Loucy (cell line): ENCODE data around the gene MOGAT3.
"Not testable (repeated sequence)": the region's sequence is repeated elsewhere in the genome, so short reads cannot be mapped to it uniquely, and the experiment has no call there.

Experiments
- H2AFZ ChIP-seq: fragments of 200-600 bp; sonication (generic); 2 replicates; pipeline ENCODE4 v1.6.0; 2016; ENCODE audit warnings: antibody characterized with exemption, mild to moderate bottlenecking, low read length, moderate library complexity
- H3F3A ChIP-seq: fragments of 200-600 bp; 2 replicates; pipeline ENCODE4 v1.6.0; 2016; ENCODE audit warnings: antibody characterized with exemption, low read depth, mild to moderate bottlenecking
- H3K27me3 ChIP-seq: fragments of 200-600 bp; sonication (generic); 2 replicates; pipeline ENCODE4 v1.6.1; 2014; ENCODE audit warnings: low read length, mild to moderate bottlenecking; ENCODE audit not compliant: insufficient read depth, poor library complexity, severe bottlenecking
- H3K36me3 ChIP-seq: fragments of 200-600 bp; sonication (generic); 2 replicates; pipeline ENCODE4 v1.6.1; 2016; ENCODE audit warnings: low read length; ENCODE audit not compliant: insufficient read depth
- H3K4me1 ChIP-seq: fragments of 200-600 bp; sonication (generic); 2 replicates; pipeline ENCODE4 v1.5.1; 2014; ENCODE audit warnings: low read length, mild to moderate bottlenecking; ENCODE audit not compliant: insufficient read depth, poor library complexity, severe bottlenecking
- H3K4me2 ChIP-seq: fragments of 200-600 bp; sonication (generic); 2 replicates; pipeline ENCODE4 v1.6.0; 2014; ENCODE audit warnings: antibody characterized with exemption, low read length, low read depth, mild to moderate bottlenecking; ENCODE audit not compliant: poor library complexity, severe bottlenecking
- H3K4me3 ChIP-seq: fragments of 200-600 bp; sonication (generic); 2 replicates; pipeline ENCODE4 v1.5.1; 2014; ENCODE audit warnings: low read length, mild to moderate bottlenecking, mixed read lengths; ENCODE audit not compliant: poor library complexity, severe bottlenecking
- H3K79me2 ChIP-seq: fragments of 200-600 bp; sonication (generic); 2 replicates; pipeline ENCODE4 v1.6.1; 2014; ENCODE audit warnings: low read length; ENCODE audit not compliant: insufficient read depth
- H3K9ac ChIP-seq: fragments of 200-600 bp; sonication (generic); 2 replicates; pipeline ENCODE4 v1.6.0; 2014; ENCODE audit warnings: mild to moderate bottlenecking, low read depth, low read length, moderate library complexity; ENCODE audit not compliant: poor library complexity, severe bottlenecking
- H3K9me2 ChIP-seq: fragments of 200-600 bp; sonication (generic); replicated peaks from 2 replicates; pipeline ENCODE4 v1.6.1; 2016; ENCODE audit warnings: low read depth, low read length, mixed read lengths
- H3K9me3 ChIP-seq: fragments of 200-600 bp; sonication (generic); 2 replicates; pipeline ENCODE4 v1.6.1; 2014; ENCODE audit warnings: mild to moderate bottlenecking, antibody characterized with exemption, low read length, low read depth; ENCODE audit not compliant: insufficient read depth
- H4K20me1 ChIP-seq: fragments of 200-600 bp; sonication (generic); 2 replicates; pipeline ENCODE4 v1.6.0; 2014; ENCODE audit warnings: antibody characterized with exemption, low read length, mild to moderate bottlenecking; ENCODE audit not compliant: insufficient read depth, poor library complexity, severe bottlenecking
- EZH2phosphoT487 ChIP-seq: fragments of 200-600 bp; IDR thresholded peaks from 2 replicates; pipeline ENCODE4 v1.6.1; 2018; ENCODE audit warnings: antibody characterized with exemption, mild to moderate bottlenecking, moderate library complexity, borderline replicate concordance
- TF ChIP-seq, protein P1 (sequence below): fragments of 200-600 bp; sonication (generic); conservative IDR thresholded peaks from 2 replicates; pipeline ENCODE4 v1.5.1; 2014; ENCODE audit warnings: mild to moderate bottlenecking, antibody characterized with exemption, low read length

Gene MOGAT3

DNA sequence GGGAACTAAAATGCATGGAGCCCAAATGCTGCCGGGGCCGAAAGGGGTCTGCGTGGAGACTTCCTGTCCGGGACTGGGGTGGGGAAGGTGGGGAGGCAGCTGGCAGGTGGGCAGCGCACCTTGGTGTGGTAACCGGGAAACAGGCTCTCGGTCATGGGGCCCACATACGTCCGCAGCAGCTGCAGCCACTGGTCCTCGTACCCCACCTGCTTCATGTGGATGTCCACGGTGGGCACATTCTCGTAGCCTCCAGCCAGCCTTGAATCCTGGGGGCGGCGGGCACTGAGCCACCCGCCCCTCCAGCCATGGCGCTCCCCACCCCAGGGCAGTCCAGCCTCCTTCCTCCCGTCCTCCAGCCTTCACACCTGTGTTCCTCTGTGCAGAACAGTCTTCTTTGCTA lies 6.6 kb upstream of the MOGAT3 start:
- Histone ChIP-seq H3K9me2 (no peaks in the 10 kb centered on the region), H3K4me1 (no peaks in the 10 kb centered on the region), H3K4me3 (no peak overlapping the region), H3K36me3 (no peaks in the 10 kb centered on the region), H2AFZ (no peak overlapping the region), H4K20me1 (no peaks in the 10 kb centered on the region), H3F3A (no peaks in the 10 kb centered on the region), H3K27me3 (no peaks in the 10 kb centered on the region), H3K9me3 (no peaks in the 10 kb centered on the region), H3K4me2 (no peak overlapping the region), H3K9ac (no peak overlapping the region), H3K79me2 (no peaks in the 10 kb centered on the region)
- TF ChIP-seq, protein P1, sequence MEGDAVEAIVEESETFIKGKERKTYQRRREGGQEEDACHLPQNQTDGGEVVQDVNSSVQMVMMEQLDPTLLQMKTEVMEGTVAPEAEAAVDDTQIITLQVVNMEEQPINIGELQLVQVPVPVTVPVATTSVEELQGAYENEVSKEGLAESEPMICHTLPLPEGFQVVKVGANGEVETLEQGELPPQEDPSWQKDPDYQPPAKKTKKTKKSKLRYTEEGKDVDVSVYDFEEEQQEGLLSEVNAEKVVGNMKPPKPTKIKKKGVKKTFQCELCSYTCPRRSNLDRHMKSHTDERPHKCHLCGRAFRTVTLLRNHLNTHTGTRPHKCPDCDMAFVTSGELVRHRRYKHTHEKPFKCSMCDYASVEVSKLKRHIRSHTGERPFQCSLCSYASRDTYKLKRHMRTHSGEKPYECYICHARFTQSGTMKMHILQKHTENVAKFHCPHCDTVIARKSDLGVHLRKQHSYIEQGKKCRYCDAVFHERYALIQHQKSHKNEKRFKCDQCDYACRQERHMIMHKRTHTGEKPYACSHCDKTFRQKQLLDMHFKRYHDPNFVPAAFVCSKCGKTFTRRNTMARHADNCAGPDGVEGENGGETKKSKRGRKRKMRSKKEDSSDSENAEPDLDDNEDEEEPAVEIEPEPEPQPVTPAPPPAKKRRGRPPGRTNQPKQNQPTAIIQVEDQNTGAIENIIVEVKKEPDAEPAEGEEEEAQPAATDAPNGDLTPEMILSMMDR, result no peak
- no peak for TF ChIP-seq EZH2phosphoT487

DNA sequence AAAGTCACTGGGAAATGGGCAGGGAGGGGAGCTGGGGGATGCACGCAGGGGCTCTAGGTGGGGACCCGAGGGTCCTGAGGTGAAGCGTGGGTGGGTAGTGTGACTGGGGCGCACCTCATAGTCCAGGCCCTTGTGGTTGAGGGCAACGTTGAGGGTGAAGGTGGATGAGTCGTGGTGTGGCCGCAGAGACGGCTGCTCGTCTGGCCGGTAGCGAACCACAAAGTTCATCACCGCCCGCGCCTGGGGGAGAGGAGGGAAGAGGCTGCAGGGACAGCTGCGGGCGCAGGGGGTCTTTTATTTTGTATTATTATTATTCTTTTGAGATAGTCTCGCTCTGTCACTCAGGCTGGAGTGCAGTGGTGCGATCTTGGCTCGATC lies 5.8 kb upstream of the MOGAT3 start:
- Histone ChIP-seq H3K9me2 (no peaks in the 10 kb centered on the region), H2AFZ (no peak overlapping the region), H3F3A (no peaks in the 10 kb centered on the region), H3K9ac (no peak overlapping the region), H4K20me1 (no peaks in the 10 kb centered on the region), H3K4me1 (no peaks in the 10 kb centered on the region), H3K9me3 (no peaks in the 10 kb centered on the region), H3K27me3 (no peaks in the 10 kb centered on the region), H3K4me3 (no peak overlapping the region), H3K36me3 (no peaks in the 10 kb centered on the region), H3K4me2 (no peak overlapping the region), H3K79me2 (no peaks in the 10 kb centered on the region)
- TF ChIP-seq, protein P1, result no peak
- TF ChIP-seq EZH2phosphoT487, result no peak

DNA sequence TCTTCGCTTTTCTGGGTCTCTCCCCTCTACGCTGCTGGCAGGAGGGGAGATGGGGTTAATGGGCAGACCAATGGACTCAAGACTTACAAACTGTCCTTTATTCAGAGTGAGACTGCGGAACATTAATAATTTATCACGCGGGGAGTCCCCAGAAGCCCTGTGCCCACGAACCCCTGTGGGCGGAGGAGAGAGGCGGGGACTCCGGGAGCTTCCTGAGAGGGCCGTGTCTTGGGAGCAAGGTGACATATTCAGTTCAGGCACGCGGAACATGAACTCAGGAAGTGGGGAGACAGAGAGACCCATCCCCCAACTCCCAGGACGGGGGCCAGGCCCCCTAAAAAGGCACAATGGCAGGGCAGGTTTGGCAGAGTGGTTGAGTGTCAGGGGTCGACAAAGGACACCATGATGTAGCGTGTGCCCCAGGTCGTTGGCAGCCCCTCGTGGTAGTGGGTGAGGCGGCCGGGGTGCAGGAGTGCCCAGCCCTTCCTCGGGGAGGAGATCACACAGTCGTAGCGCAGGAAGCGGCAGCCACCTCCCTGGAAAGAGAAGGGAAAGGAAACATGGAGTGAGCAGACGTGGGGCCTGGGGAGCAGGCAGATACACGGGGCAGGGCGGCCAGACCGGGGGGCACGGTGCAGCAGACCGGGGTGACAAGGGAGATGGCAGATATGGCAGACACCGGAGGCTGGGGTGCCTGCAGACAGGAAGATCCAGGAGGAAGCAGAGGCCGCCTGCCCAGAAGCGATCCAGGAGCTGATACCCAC lies 5.2 kb upstream of the MOGAT3 start:
- H3K9me3 ChIP-seq, result no peaks in the 10 kb centered on the region
- no peak overlapping the region for H3K9ac ChIP-seq
- H3F3A ChIP-seq, result no peaks in the 10 kb centered on the region
- H2AFZ ChIP-seq, result no peak overlapping the region
- no peak overlapping the region for H3K4me3 ChIP-seq
- H3K36me3 ChIP-seq, result no peaks in the 10 kb centered on the region
- H3K79me2 ChIP-seq, result no peaks in the 10 kb centered on the region
- H4K20me1 ChIP-seq, result no peaks in the 10 kb centered on the region
- no peak for TF ChIP-seq EZH2phosphoT487
- TF ChIP-seq, protein P1, result no peak
- H3K4me1 ChIP-seq, result no peaks in the 10 kb centered on the region
- H3K4me2 ChIP-seq, result no peak overlapping the region
- no peaks in the 10 kb centered on the region for H3K27me3 ChIP-seq
- H3K9me2 ChIP-seq, result no peaks in the 10 kb centered on the region

DNA sequence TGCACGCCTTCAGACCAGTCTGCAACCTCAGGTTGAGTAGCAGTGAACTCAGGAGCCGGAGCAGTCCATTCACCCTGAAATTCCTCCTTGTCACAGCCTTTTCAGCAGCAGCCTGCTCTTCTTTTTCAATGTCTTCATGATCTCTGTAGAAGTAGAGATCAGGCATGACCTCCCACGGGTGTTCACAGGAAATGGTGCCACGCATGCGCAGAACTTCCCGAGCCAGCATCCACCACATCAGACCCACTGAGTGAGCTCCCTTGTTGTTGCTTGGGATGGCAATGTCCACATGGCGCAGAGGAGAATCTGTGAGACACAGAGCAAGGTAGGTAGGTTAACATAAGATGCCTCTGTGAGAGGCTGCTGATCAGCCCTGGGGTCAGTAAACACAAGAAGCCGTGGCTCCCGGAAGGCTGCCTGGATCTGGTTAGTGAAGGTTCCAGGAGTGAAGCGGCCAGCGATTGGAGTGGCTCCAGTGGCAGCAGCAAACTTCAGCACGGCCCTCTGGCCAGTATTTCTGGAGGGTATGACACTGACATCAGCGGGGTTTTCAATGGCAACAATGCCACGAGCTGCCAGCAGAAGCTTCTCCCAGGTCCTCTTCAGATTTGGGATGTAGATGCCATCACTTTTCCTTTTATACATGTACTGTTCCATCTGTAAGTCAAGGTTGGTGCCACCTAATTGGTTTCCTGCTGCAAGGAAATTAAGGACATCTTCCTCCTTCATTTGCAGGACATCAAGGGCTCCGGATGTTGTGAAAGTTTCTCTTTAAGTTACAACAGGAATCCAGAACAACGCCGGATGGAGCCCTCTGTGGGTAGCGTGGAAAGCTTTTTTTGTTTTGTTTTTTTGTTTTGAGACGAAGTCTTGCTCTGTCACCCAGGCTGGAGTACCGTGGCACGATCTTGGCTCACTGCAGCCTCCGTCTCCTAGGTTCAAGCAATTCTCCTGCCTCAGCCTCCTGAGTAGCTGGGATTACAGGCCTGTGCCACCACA lies 3.2 kb upstream of the MOGAT3 start:
- not testable (repeated sequence) for H3K79me2 ChIP-seq, H3F3A ChIP-seq, H3K36me3 ChIP-seq, H3K27me3 ChIP-seq, H3K4me3 ChIP-seq, H3K9ac ChIP-seq, H3K9me2 ChIP-seq, H2AFZ ChIP-seq, H3K4me1 ChIP-seq, H3K9me3 ChIP-seq, H3K4me2 ChIP-seq, H4K20me1 ChIP-seq
